ENCODE data around the gene GSTA1.
A peak's percentile ranks its signal among the peaks of the same experiment; 100 is the strongest.
"Not testable (repeated sequence)": the region's sequence is repeated elsewhere in the genome, so short reads cannot be mapped to it uniquely, and the experiment has no call there.

GSTA1 gene

GRCh38 chr6:52829046-52829817 lies 25.6 kb upstream of the GSTA1 start:
- H3K4me3 ChIP-seq (replicated peaks; ENCODE audit: low read depth, low read length) = no peak overlapping the region
- DNase-seq (ENCODE audit: low read depth) = no peak
- no peak for TF ChIP-seq CTCF (IDR thresholded peaks at IDR 0.05; ENCODE audit: low read length, missing control alignments)

GRCh38 chr6:52828621-52829020 lies 25.0 kb upstream of the GSTA1 start:
- DNase-seq (ENCODE audit: low read depth); H3K4me3 ChIP-seq (replicated peaks; ENCODE audit: low read depth, low read length): not testable (repeated sequence)

DNA sequence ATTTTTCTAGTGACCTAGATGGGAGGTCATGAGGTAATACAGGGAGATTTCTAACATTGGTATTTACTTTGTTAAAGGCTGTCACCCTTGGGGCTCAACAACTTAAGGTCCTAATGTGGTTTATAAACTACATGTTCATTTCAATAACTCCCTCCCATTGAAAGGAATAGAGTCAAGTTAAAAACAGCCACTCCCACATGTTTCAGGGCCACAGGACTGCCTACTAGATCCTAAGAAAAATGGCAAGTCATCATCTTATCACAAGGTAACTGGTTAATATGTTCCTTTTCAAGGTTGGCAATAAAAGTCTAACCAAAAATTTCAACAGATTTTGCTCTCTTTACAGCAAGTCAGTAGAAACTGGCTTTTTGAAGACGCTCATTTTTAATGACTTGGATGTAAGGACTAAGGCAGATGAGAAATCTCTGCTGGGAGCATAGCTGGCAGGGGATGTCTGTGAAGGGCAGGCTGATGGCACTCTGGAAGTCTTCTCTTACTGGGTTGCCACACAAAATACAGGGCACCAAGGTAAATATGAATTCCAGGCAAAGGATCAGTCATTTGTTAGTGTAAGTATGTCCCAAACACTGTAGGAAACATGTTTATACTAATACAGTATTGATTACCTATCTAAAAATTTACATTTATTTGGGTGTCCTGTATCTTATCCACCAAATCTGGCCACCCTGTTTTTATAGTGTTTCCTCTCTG lies 23.6 kb upstream of the GSTA1 start:
- not testable (repeated sequence) for H3K4me3 ChIP-seq (replicated peaks; ENCODE audit: low read depth, low read length); DNase-seq (ENCODE audit: low read depth)

GRCh38 chr6:52826513-52826912 lies 22.9 kb upstream of the GSTA1 start:
- H3K4me3 ChIP-seq (replicated peaks; ENCODE audit: low read depth, low read length) = no peak overlapping the region
- no peak for TF ChIP-seq CTCF (IDR thresholded peaks at IDR 0.05; ENCODE audit: low read length, missing control alignments)
- DNase-seq (ENCODE audit: low read depth) = no peak

DNA sequence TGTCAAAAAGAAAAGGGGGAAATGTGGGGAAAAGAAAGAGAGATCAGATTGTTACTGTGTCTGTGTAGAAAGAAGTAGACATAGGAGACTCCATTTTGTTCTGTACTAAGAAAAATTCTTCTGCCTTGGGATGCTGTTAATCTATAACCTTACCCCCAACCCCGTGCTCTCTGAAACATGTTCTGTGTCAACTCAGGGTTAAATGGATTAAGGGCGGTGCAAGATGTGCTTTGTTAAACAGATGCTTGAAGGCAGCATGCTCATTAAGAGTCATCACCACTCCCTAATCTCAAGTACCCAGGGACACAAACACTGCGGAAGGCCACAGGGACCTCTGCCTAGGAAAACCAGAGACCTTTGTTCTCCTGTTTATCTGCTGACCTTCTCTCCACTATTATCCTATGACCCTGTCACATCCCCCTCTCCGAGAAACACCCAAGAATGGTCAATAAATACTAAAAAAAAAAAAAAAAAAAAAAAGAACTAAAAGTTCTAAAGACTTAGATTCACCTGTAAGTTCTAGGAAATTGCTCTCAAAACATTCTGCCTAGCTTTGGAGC lies 22.4 kb upstream of the GSTA1 start:
- not testable (repeated sequence) for DNase-seq (ENCODE audit: low read depth); H3K4me3 ChIP-seq (replicated peaks; ENCODE audit: low read depth, low read length)

- not testable (repeated sequence) for DNase-seq (ENCODE audit: low read depth); H3K4me3 ChIP-seq (replicated peaks; ENCODE audit: low read depth, low read length)
Measured at GRCh38 chr6:52825270-52825793, 21.7 kb upstream of the GSTA1 start.

DNA sequence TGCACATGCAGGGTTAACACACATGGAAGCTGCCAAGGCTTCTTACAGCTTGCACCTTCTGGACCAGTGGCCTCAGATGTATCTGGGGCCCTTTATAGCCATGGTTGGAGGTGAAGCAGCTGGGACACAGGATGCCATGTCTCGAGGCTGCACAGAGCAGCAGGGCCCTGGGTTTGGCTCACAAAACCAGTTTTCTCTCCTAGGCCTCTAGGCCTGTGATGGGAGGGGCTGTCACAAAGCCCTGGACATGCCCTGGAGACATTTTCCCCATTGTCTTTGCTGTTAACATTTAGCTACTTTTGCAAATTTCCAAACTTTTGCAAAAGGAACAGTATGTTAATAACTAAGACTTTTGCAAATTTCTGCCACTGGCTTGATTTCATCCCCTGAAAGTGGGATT lies 18.2 kb upstream of the GSTA1 start:
- H3K4me3 ChIP-seq (replicated peaks; ENCODE audit: low read depth, low read length) = no peak overlapping the region
- no peak for TF ChIP-seq CTCF (IDR thresholded peaks at IDR 0.05; ENCODE audit: low read length, missing control alignments)
- DNase-seq (ENCODE audit: low read depth) = no peak

DNA sequence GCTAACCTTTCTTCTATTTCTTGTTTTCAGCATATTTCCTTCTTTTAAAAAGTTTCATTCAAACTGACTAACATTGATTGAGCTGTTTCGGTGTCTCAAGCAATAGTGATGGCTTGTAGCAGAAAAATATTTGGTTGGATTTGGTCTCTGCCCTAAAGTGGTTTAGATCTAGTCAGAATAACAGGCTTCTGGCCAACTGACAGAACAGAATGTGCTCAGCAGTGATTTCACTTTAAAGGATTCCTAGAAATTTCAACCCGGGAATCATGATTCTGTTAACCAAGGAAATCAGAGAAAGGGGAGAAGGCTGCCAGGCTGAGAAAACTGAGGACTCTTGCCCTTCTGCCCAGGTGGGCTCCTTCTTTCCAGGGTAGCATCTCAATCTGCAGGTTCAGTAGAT lies 16.6 kb upstream of the GSTA1 start:
- DNase-seq (ENCODE audit: low read depth) = peak; percentile 29

More for the DNA sequence above, 16.6 kb upstream of the GSTA1 start:
- no peak for TF ChIP-seq CTCF (IDR thresholded peaks at IDR 0.05; ENCODE audit: low read length, missing control alignments)
- H3K4me3 ChIP-seq (replicated peaks; ENCODE audit: low read depth, low read length) = no peak overlapping the region
